NCI-H1694 (cell line): ENCODE data around the gene TMEM89.
A peak's percentile ranks its signal among the peaks of the same experiment; 100 is the strongest.

ENCODE experiments used
- DNase-seq: peaks from one replicate; lab custom pipeline; 2025; lab: John Stamatoyannopoulos, UW

The TMEM89 gene

GRCh38 chr3:48612309-48612708 lies 9.3 kb downstream of the TMEM89 start:
- DNase-seq, result no peak

GRCh38 chr3:48609088-48610005 lies 12.2 kb downstream of the TMEM89 start, which contains the start of gene UQCRC1:
Gene UQCRC1 (minus strand): TSS chr3:48609646. CDS start chr3:48609620, 26 bp downstream.
- DNase-seq, result peak; percentile 28

GRCh38 chr3:48607519-48607918 lies 14.1 kb downstream of the TMEM89 start:
- DNase-seq, result no peak

DNA sequence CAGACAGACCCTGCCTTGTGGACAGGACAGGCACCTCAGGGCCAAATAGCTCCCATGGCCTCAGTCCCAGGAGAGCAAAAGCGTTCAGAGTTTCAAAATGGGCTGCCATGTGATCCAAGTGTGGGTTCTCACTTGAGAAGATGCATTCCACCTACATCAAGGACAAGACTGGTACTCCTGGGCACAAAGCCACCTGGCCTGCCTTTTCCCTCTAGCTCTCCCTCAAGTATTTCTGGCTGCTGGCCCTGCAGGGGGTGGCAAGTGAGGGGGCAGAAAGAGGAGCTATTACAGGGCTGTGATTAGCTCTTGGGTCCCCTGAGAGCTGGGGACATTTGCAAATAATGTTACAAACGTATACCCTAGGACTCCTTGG lies 20.0 kb downstream of the TMEM89 start:
- no peak for DNase-seq

DNA sequence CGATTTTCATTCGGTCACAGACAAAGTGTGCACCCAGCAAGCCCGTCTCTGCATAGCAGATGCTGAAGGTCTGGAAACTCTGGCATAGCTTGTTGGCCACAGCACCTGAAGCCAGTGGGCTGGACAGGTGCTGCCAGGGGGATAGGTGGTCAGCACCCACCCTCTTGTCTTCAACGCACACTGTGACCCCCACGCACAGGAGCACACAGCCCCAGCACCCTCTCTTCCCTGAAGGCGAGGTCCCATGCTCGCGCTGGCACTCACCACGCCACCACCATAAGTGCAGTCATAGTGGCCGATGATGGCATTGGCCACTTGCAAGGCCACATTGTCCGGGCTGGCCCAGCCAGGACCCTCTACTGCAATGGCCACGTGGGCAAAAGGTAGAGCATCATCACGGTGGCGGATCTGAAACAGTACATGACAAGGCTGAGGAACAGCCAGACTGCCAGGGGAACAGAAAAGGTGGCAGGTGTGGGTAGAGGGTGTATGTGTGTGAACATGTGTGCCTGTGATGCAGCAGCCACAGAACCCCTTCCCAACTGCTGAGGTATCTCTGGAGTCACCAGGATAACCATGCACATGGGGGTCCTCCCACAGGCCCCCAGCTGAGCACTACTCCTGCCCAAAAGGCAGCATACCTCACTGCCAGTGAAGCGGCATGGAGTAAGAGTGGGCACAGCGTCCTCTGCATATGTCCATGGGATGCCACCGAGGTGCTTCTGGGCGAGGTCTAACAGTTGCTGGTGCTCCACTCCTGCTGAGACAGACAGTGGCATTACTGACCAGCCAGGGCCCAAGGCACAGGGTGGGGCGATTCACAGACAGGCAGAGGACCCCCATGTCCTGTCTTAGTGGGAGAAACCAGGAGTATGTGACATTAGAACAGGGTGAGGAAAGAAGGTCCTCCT lies 20.6 kb downstream of the TMEM89 start:
- DNase-seq, result no peak

DNA sequence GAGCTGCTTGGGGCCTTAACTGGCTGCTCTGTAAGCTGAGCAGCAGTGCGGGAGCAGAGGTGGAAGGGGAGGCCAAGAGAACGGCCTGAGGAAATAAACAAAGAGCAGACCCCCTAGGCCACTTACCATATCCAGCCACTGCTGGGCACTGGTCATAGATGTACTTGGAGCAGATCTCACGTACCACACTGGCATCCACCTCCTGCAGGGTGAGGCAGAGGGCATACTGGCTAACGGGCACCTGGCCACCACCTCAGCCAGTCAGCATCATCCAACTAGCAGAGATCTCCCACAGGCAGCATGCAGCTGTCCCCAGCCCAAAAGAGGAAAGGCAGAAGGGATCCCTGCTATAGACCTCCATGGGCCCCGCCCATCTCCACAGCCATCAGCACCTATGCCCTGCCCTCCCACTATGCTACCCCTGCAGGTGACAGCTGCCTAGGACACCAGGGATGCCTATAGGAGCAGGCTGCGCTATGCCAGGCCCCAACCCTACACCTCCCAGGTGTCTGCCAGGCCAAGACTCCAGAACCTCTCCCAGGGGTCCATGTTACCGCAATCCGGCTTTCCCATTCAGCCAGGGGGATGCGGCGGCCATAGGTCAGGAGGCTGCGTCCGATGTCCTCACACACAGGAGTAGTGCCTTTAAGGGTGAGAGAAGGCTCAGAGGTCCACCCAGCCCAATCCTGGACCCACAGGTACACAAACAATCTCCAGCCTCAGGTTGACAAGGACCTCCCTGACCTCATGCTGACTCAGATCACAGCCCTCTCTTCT lies 21.9 kb downstream of the TMEM89 start:
- no peak for DNase-seq

- no peak for DNase-seq
Measured at GRCh38 chr3:48599077-48599501, 22.5 kb downstream of the TMEM89 start.

DNA sequence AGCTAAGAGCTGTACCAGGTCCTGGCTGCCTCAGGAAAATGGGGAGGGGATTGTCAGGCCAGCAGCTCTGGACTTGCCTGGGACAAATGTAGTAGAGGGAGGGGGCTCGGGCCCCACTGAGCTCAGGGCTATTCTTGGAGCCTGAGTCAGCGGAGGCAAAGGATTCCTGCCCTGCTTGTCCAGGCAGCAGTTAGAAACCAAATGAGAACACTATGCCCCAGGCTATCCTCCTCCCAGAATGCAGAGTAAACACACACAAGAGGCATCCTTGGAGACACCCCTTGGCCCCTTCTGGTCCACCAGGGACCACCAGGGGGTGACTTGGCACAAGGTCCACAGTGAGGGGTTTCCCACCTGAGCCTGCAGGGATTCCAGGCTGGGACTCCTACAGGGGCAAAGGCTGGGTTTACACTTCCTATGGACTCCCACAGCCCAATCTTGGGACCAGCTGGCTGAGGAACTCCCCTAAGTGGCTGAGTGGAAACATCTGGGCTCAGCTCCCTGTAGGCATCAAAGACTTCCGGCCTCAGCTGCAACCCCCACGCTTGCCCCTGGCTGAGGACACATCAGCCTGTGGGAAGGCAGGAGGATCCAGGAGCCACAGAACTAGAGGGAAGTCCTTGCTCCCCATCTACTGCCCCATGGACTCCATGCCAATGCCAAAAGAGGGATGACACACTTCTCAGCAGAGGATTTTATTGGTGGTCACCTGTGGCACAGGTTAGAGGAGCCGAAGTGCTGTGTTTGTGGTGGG lies 23.1 kb downstream of the TMEM89 start:
- no peak for DNase-seq

DNA sequence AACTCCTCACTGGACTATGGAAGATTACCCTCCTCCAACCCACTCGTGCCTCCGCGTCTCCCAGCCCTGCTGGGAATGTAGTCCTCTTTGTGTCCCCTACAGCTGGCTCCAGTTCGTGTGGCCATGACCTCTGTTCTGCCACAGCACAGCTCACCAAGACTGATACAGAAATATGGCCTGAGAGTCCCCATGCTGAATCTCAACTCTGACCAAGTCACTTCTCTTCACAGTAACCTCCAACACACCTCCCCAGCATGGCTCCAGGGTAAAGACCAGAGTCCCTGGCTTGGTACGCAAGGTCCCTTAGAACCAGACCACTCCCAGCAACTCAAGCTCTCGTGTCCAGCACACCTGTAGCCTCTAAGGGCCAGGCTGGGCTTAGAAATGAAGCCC lies 24.2 kb downstream of the TMEM89 start:
- DNase-seq, result no peak

DNA sequence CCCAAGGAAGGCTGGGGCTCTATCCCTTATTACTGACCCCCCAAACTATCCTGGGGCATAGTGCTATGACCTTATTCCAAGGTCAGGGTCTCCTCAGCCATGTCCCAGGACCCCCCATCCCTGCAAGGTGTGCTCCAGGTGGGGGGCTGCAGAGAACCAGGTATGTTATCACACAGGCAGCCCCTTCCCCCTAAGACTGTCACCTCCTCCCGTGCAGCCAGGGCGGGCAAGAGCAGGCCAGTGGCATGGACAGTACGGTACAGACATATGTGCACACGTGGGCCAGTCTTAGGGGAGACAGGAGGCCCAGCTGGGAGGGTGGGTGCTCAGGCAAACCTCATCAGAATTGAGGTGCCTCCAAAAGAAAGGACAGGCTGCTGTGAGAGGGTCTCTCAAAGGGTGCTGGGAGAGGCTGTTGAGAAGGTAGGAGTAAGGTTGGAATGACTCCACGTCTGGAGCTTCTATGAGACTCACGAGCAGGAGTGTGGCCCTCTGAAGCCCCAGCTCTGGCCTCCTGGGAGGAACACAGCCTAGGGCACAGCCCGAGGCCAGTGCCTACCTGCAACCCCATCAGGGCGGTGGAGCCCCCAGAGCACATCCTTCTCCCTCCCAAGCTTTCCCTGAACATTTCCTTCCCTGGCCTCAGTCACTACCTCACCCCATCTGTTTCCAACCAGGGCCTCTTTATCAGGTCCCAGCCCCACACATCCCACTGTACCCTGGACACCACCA lies 24.7 kb downstream of the TMEM89 start:
- no peak for DNase-seq

- DNase-seq, result no peak
Measured at GRCh38 chr3:48596157-48596556, 25.4 kb downstream of the TMEM89 start.

DNA sequence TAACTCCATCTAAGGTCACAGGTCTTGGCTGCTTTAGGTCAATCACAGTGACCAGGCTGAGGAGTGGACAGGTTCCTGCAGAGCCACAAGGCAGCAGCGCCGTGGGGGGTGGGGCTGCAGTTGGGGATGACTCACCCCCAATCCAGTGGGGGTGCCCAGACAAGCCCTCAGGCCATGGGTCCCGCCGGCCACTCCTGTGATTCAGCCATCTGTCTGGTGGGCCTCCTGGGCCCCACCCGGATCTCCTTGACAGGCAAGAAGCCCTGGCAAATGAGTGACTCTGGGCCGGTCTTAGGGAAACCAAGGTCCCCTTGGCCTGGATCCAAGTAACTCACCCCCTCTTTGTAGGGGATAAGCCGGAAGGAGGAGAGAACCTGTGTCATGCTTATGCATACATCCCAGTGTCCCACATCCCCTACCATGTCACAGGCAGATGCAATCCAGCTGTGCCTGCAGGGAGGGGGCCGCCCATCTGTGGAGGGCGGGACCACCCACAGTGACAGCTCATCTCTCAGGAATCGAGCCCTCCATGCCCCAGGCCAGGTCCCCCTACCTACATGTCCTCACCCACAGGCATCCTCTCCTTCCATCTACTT lies 25.9 kb downstream of the TMEM89 start:
- DNase-seq, result no peak

GRCh38 chr3:48595075-48595525 lies 26.5 kb downstream of the TMEM89 start, which contains the start of gene COL7A1:
Gene COL7A1 (minus strand): TSS chr3:48595329. CDS start chr3:48595159, 170 bp downstream.
- DNase-seq, result no peak

DNA sequence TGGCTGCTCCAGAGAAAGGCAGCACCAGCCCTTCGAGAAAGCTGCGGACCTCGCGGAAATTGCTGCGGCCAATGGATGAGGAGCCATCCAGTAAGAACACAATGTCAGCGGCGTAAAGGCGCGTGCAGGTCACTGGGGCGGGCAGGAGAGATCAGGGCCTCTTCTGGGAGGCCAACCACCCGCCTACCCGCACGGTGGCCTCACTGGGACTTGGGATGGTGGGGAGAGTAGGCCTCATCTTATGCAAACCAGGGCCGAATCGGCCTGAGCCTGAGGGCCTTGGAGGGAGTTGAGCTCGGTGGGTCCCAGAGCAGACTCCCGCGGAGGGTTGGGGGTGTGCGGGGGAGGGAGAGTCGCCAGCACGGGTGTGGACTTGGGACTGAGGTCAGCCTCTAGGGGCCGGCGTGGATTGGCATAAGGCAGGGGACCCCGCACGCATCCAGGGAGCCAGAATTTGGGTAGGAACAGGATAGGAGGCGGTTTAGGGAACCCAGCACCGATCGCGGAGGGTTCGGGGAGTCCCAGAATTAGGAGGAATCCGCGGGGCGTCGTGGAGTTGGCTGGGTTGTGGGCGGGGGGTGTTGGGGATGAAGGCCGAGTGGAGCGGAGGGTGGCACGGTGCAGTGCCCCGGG lies 27.0 kb downstream of the TMEM89 start:
- no peak for DNase-seq

DNA sequence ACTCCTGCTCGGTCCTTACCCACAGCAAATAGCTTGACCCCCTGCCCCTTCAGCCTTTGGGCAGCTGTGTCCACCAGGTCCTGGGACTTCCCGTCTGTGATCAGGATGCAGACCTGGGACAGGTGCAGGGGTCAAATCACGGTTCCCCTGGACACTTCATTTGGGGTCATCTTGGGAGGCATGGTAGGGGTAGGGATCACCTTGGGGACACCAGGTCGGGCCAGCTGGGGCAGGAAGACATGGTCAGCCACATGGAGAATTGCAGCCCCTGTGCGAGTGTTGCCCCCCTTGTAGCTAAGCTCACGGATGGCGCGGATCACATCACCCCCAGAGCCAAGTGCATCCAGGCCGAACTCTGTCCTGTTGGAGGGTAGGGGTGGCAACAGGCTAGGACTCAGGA lies 28.2 kb downstream of the TMEM89 start:
- no peak for DNase-seq

- DNase-seq, result no peak
Measured at GRCh38 chr3:48592519-48593087, 29.0 kb downstream of the TMEM89 start.

GRCh38 chr3:48591886-48592518 lies 29.6 kb downstream of the TMEM89 start:
- DNase-seq, result no peak

DNA sequence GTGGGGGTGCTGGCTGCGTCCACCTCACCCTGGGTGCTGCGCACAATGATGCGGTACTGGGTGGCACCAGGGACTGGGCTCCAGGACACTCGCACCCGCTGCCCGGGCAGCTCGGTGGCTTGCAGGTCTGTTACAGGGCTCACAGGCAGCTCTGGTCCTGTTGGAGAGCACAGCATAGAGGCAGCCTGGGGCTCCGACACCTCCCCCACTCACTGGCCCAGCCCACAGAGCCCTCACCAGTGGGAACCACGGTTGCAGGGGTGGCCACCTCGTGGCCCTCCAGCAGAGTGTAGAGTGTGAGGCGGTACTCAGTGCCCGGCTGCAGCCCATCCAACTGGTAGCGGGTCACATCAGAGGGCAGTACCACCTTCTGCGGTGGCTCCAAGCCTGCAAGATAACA lies 30.1 kb downstream of the TMEM89 start:
- no peak for DNase-seq

- no peak for DNase-seq
Measured at GRCh38 chr3:48588230-48588629, 33.3 kb downstream of the TMEM89 start.
